ENCODE results near the gene CPNE9.

GRCh38 chr3:9703240-9703639, 393 bp upstream of the CPNE9 start:
- TF ChIP-seq, protein P1, sequence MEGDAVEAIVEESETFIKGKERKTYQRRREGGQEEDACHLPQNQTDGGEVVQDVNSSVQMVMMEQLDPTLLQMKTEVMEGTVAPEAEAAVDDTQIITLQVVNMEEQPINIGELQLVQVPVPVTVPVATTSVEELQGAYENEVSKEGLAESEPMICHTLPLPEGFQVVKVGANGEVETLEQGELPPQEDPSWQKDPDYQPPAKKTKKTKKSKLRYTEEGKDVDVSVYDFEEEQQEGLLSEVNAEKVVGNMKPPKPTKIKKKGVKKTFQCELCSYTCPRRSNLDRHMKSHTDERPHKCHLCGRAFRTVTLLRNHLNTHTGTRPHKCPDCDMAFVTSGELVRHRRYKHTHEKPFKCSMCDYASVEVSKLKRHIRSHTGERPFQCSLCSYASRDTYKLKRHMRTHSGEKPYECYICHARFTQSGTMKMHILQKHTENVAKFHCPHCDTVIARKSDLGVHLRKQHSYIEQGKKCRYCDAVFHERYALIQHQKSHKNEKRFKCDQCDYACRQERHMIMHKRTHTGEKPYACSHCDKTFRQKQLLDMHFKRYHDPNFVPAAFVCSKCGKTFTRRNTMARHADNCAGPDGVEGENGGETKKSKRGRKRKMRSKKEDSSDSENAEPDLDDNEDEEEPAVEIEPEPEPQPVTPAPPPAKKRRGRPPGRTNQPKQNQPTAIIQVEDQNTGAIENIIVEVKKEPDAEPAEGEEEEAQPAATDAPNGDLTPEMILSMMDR (conservative IDR thresholded peaks at IDR 0.05 in 1 of 2, IDR thresholded peaks at IDR 0.05 in 1 of 2; ENCODE audit: low read depth in 1 of 2, low read length in 2 of 2), result no peak
- no peak for TF ChIP-seq EZH2 (IDR thresholded peaks at IDR 0.05; ENCODE audit: low read length, missing control alignments)

Measured in fibroblast of lung (primary cell).